H1 (cell line): Measurements from ENCODE around the gene TMEM243. TPM values are rescaled to one million over a fixed set of nuclear protein-coding genes. Genes with fewer than 3 reads are reported as not detected.
A peak's percentile ranks its signal among the peaks of the same experiment; 100 is the strongest.

Source experiments
- CTCF ChIA-PET: fragments of 300-600 bp; sonication (Branson Sonifier 250); formaldehyde crosslinking; loops from one replicate; lab custom pipeline; 2021; ENCODE audit not compliant: partially characterized antibody; lab: Charles Lee
- POLR2A ChIA-PET: fragments of 300-600 bp; sonication (Branson Sonifier 250); formaldehyde crosslinking; loops from one replicate; lab custom pipeline; 2021; ENCODE audit warnings: inconsistent platforms; ENCODE audit not compliant: partially characterized antibody; lab: Charles Lee
- DNase-seq, 2 experiments: peaks; one replicate each; pipeline versions ENCODE4 v3.0.0 to v3.0.0-alpha.2; 2010 to 2022; ENCODE audit warnings: low spot score in 2 of 2, low read depth in 1 of 2, mixed read lengths in 1 of 2
- FAIRE-seq: peaks from 2 replicates; lab custom pipeline; 2011; peaks lifted over from hg19 to GRCh38; lab: Jason Lieb, UNC
- H2AFZ ChIP-seq: 2 replicates; pipeline ENCODE4 v1.8.1; 2012; ENCODE audit warnings: low read length, inconsistent platforms
- H2AK5ac ChIP-seq: 2 replicates; pipeline ENCODE4 v1.6.1; 2013; ENCODE audit warnings: low read depth, low read length
- H2BK120ac ChIP-seq: replicated peaks from 2 replicates; pipeline ENCODE3; 2013; ENCODE audit warnings: low read depth, low read length, inconsistent platforms
- H2BK12ac ChIP-seq: 2 replicates; pipeline ENCODE4 v1.6.1; 2013; ENCODE audit warnings: low read depth, low read length
- H2BK15ac ChIP-seq: 2 replicates; pipeline ENCODE4 v1.6.1; 2013; ENCODE audit warnings: low read length
- H2BK20ac ChIP-seq: 2 replicates; pipeline ENCODE4 v1.6.1; 2013; ENCODE audit warnings: low read length
- H2BK5ac ChIP-seq: 2 replicates; pipeline ENCODE4 v1.6.1; 2013; ENCODE audit warnings: low read depth, low read length
- H3K14ac ChIP-seq: 2 replicates; pipeline ENCODE4 v1.6.1; 2013; ENCODE audit warnings: inconsistent platforms; ENCODE audit not compliant: insufficient read length
- H3K18ac ChIP-seq: 2 replicates; pipeline ENCODE4 v1.6.1; 2013; ENCODE audit warnings: low read length; ENCODE audit errors: extremely low read depth
- H3K23ac ChIP-seq: 2 replicates; pipeline ENCODE4 v1.6.1; 2013; ENCODE audit warnings: inconsistent platforms; ENCODE audit not compliant: insufficient read length
- H3K23me2 ChIP-seq: 2 replicates; pipeline ENCODE4 v1.6.1; 2013; ENCODE audit warnings: low read depth, low read length
- H3K27ac ChIP-seq: 2 replicates; pipeline ENCODE4 v1.6.1; 2011; ENCODE audit warnings: low read depth, low read length, inconsistent platforms
- H3K27me3 ChIP-seq, 4 experiments: replicated peaks in 1 of 4; 1 replicate in 1 of 4; 2 replicates in 3 of 4; pipeline versions ENCODE4 v1.6.1 to v1.8.1; 2011 to 2013; ENCODE audit warnings: low read length in 3 of 4, mild to moderate bottlenecking in 3 of 4, inconsistent platforms in 2 of 4, mixed read lengths in 2 of 4, moderate library complexity in 1 of 4; ENCODE audit not compliant: control insufficient read depth in 3 of 4, insufficient read depth in 3 of 4; ENCODE audit errors: extremely low read depth in 1 of 4
- H3K36me3 ChIP-seq, 4 experiments: 2 replicates each; pipeline versions ENCODE4 v1.6.1 to v1.8.1; 2011 to 2013; ENCODE audit warnings: mild to moderate bottlenecking in 4 of 4, low read length in 3 of 4, moderate library complexity in 2 of 4, control low read depth in 1 of 4, inconsistent platforms in 1 of 4; ENCODE audit not compliant: insufficient read depth in 4 of 4, control insufficient read depth in 2 of 4
- H3K4ac ChIP-seq: replicated peaks from 2 replicates; pipeline ENCODE3; 2013; ENCODE audit warnings: low read length, low read depth, mixed read lengths, inconsistent platforms; ENCODE audit not compliant: insufficient read length
- H3K4me1 ChIP-seq, 4 experiments: replicated peaks in 1 of 4; 1 replicate in 1 of 4; 2 replicates in 3 of 4; pipeline versions ENCODE4 v1.6.1 to v1.8.1; 2011 to 2013; ENCODE audit warnings: low read length in 3 of 4, inconsistent platforms in 2 of 4, mixed read lengths in 1 of 4; ENCODE audit not compliant: insufficient read depth in 4 of 4, control insufficient read depth in 3 of 4
- H3K4me2 ChIP-seq, 2 experiments: 2 replicates each; pipeline versions ENCODE4 v1.6.1 to v1.8.1; 2011 to 2013; ENCODE audit warnings: low read depth in 2 of 2, low read length in 2 of 2, control low read depth in 1 of 2, inconsistent platforms in 1 of 2, mild to moderate bottlenecking in 1 of 2; ENCODE audit not compliant: insufficient read depth in 1 of 2
- H3K4me3 ChIP-seq, 4 experiments: fragments of 200-600, 300-600 bp in 1 of 4; sonication (generic), shearing (Covaris generic), sonication (Bioruptor Twin) in 1 of 4; 2 replicates each; pipeline versions ENCODE4 v1.5.1 to v1.8.1; 2011 to 2016; ENCODE audit warnings: low read length in 4 of 4, low read depth in 3 of 4, control low read depth in 2 of 4, inconsistent platforms in 2 of 4, mild to moderate bottlenecking in 2 of 4, mixed read lengths in 1 of 4, moderate library complexity in 1 of 4; ENCODE audit not compliant: insufficient read depth in 2 of 4; ENCODE audit errors: extremely low read depth in 1 of 4
- H3K56ac ChIP-seq: replicated peaks from 2 replicates; pipeline ENCODE3; 2013; ENCODE audit warnings: low read depth, mild to moderate bottlenecking, mixed read lengths, low read length, inconsistent platforms; ENCODE audit not compliant: insufficient read length
- H3K79me1 ChIP-seq: 2 replicates; pipeline ENCODE4 v1.6.1; 2013; ENCODE audit warnings: low read depth, low read length, control low read depth
- H3K79me2 ChIP-seq, 2 experiments: 2 replicates each; pipeline versions ENCODE4 v1.6.1 to v1.8.1; 2012 to 2013; ENCODE audit warnings: low read length in 2 of 2, mild to moderate bottlenecking in 2 of 2, inconsistent platforms in 1 of 2; ENCODE audit not compliant: insufficient read depth in 2 of 2, control insufficient read depth in 1 of 2
- H3K9ac ChIP-seq, 4 experiments: replicated peaks in 1 of 4; 1 replicate in 1 of 4; 2 replicates in 3 of 4; pipeline versions ENCODE4 v1.6.1 to v1.8.1; 2011 to 2013; ENCODE audit warnings: low read depth in 3 of 4, low read length in 3 of 4, control low read depth in 2 of 4, mild to moderate bottlenecking in 2 of 4, moderate library complexity in 2 of 4, inconsistent platforms in 1 of 4; ENCODE audit errors: extremely low read depth in 1 of 4
- H3K9me3 ChIP-seq, 2 experiments: 2 replicates each; pipeline versions ENCODE4 v1.6.1 to v1.8.1; 2012 to 2013; ENCODE audit warnings: mild to moderate bottlenecking in 2 of 2, moderate library complexity in 2 of 2, control low read depth in 1 of 2, inconsistent platforms in 1 of 2, low read depth in 1 of 2, low read length in 1 of 2, mixed read lengths in 1 of 2; ENCODE audit not compliant: insufficient read depth in 2 of 2
- H4K20me1 ChIP-seq, 2 experiments: replicated peaks in 1 of 2; 2 replicates each; pipeline versions ENCODE3 to v1.8.1; 2011 to 2013; ENCODE audit warnings: inconsistent platforms in 2 of 2, low read length in 2 of 2, mild to moderate bottlenecking in 1 of 2; ENCODE audit not compliant: insufficient read depth in 2 of 2, control insufficient read depth in 1 of 2
- H4K5ac ChIP-seq: 2 replicates; pipeline ENCODE4 v1.6.1; 2013; ENCODE audit warnings: low read length, low read depth, mixed read lengths, inconsistent platforms; ENCODE audit not compliant: insufficient read length
- H4K8ac ChIP-seq: 2 replicates; pipeline ENCODE4 v1.8.0; 2013; ENCODE audit warnings: mild to moderate bottlenecking, moderate library complexity, low read length, inconsistent platforms; ENCODE audit not compliant: insufficient read depth; ENCODE audit errors: extremely low read depth
- H4K91ac ChIP-seq: replicated peaks from 2 replicates; pipeline ENCODE3; 2013; ENCODE audit warnings: low read length, mixed read lengths, inconsistent platforms; ENCODE audit not compliant: insufficient read length
- ATF2 ChIP-seq: IDR thresholded peaks from 2 replicates; pipeline ENCODE4 v1.6.1; 2012; ENCODE audit warnings: low read length, inconsistent platforms
- BCL11A ChIP-seq, 2 experiments: IDR thresholded peaks; one replicate each; pipeline ENCODE4 v1.6.1; 2011; ENCODE audit warnings: low read depth in 2 of 2, low read length in 2 of 2, mild to moderate bottlenecking in 2 of 2
- GTF2F1 ChIP-seq: IDR thresholded peaks from 2 replicates; pipeline ENCODE4 v1.6.1; 2012; ENCODE audit warnings: low read depth, low read length, improper control_type of control experiment, borderline replicate concordance
- RNF2 ChIP-seq: fragments of 200-900, 300-1000 bp; sonication (generic); IDR thresholded peaks from 2 replicates; pipeline ENCODE4 v1.7.1; 2016; ENCODE audit warnings: borderline replicate concordance, low read depth, mild to moderate bottlenecking, antibody characterized with exemption, low read length; ENCODE audit not compliant: poor library complexity, severe bottlenecking; ENCODE audit errors: missing control alignments
- SIN3A ChIP-seq, 2 experiments: IDR thresholded peaks in 1 of 2; conservative IDR thresholded peaks in 1 of 2; 2 replicates each; pipeline ENCODE4 v1.6.1; 2011 to 2012; ENCODE audit warnings: low read length in 2 of 2, improper control_type of control experiment in 1 of 2, low read depth in 1 of 2, mild to moderate bottlenecking in 1 of 2
- SIX5 ChIP-seq: IDR thresholded peaks from 2 replicates; pipeline ENCODE4 v1.6.1; 2011; ENCODE audit warnings: mild to moderate bottlenecking, low read depth, low read length
- TCF12 ChIP-seq: IDR thresholded peaks from 2 replicates; pipeline ENCODE4 v1.6.1; 2011; ENCODE audit warnings: low read depth, mild to moderate bottlenecking, low read length
- TEAD4 ChIP-seq: IDR thresholded peaks from 2 replicates; pipeline ENCODE4 v1.6.1; 2012; ENCODE audit warnings: low read depth, low read length, inconsistent platforms, mixed read lengths
- WGBS, 2 experiments: shearing (Covaris generic) in 1 of 2; methylation state at CpG; one replicate each; pipeline versions ENCODE4 v1.1.6 to v1.1.7; 2013 to 2015; ENCODE audit warnings: low lambda C conversion rate in 2 of 2, mixed read lengths in 2 of 2, inconsistent platforms in 1 of 2, low coverage in 1 of 2, missing lambda C conversion rate in 1 of 2; ENCODE audit not compliant: insufficient replicate concordance in 2 of 2, insufficient coverage in 1 of 2, insufficient read length in 1 of 2; ENCODE audit errors: extremely low coverage in 1 of 2, missing lambda C conversion rate in 1 of 2; 5-methylcytosine and 5-hydroxymethylcytosine counted together
- polyA plus RNA-seq, 7 experiments: library from polyadenylated mRNA; depleted of rRNA in 3 of 7; stranded (reverse) in 5 of 7; unstranded in 2 of 7; fragments of >200 nt in 5 of 7; fragments of 200-250 nt in 2 of 7; gene quantifications; 1 replicate in 5 of 7; 2 replicates in 1 of 7; 4 replicates in 1 of 7; pipeline versions ENCODE4 v1.2.1 to v1.2.3, GENCODE V29; 2011 to 2013; ENCODE audit warnings: missing spikeins in 2 of 7, mixed read lengths in 2 of 7
- total RNA-seq: library from RNA; stranded (reverse); fragmentation: NEBNext Ultra II Directional; extraction: Animal tissue kit (Norgen Biotek cat#: 25700); gene quantifications from 2 replicates; pipeline ENCODE4 v1.2.1, GENCODE V29; 2021

TMEM243 gene
- total and polyA plus RNA-seq, 2 of the 8 experiments (the other 6 are each of a cell fraction or from before 2014, with no cell fraction given) = 23.7 to 27.6 TPM

DNA sequence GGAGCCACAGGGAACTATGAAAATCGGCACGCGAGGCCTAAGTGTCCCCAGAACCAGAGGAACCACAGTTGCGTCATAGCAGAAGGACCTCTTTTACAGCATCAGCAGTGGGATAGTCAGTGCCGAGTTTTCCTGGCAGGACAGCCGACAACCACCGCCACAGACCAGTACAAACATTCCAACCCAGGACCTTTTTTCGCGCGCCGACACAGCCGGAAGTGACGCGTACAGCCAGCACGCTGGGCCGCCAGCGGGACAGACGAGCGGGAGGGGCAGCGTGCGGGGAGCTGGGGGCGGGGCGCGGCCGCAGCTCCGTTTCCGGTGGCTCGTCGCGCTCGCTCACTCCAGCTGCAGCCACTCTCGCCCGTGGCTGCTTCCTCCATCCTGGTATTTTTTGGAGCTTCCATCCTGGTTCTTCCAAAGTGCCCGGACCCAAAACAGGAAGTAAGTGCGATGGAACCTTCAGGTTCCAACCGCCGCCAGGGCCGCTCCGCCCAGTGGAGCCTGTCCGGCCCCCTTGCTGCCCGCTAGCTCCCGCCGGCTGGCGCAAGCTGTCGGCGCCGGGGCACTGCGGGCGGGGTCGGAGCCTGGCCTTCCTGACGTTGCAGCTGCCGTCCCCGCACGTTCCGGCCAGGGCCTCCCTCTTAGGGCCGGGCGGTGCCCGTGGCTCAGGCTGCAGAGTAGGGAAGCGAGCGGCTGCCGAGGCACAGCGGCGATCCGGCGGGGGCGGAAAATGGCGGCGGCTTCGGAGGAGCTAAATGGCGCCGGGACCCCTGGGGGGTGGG lies 67.2 kb downstream of the TMEM243 start, which contains the start of gene DMTF1:
TSS of gene DMTF1 (plus strand) at position 342 of the 785 bp plus-strand sequence. CDS start 12,489 bp downstream, outside the sequence.
- Histone ChIP-seq H2AFZ (peak within 1 kb of the TSS; percentile 86), H3K23ac (no peak within 1 kb of the TSS), H3K79me2 (peaks cover 31 to 49% of the 10 kb centered on the region in 2 experiments; a peak in 3 of 4 replicates), H3K9me3 (no peaks in the 10 kb centered on the region), H3K27ac (peak within 1 kb of the TSS; percentile 99), H3K14ac (no peak within 1 kb of the TSS), H2BK5ac (peak within 1 kb of the TSS; percentile 99), H4K20me1 (peaks cover 0 to 4% of the 10 kb centered on the region in 2 experiments), H4K8ac (peak within 1 kb of the TSS; percentile 100; the same call in 1 of the 2 replicates), H2AK5ac (no peak within 1 kb of the TSS; the same call in 1 of the 2 replicates), H4K5ac (peak within 1 kb of the TSS; percentile 100), H3K4me3 (peak within 1 kb of the TSS; percentile 72 to 99 (median 82)), H2BK12ac (peak within 1 kb of the TSS; percentile 54; the same call in 1 of the 2 replicates), H2BK20ac (no peak within 1 kb of the TSS), H2BK15ac (no peak within 1 kb of the TSS), H3K4me2 (peak within 1 kb of the TSS; percentile 78 to 84), H3K9ac (peak within 1 kb of the TSS; percentile 95 to 100 (median 99)), H3K18ac (peak within 1 kb of the TSS; percentile 95), H2BK120ac (no peak within 1 kb of the TSS), H3K4me1 (peaks cover 0 to 3% (median 0%) of the 10 kb centered on the region in 4 experiments; a peak in 2 of 7 replicates), H3K23me2 (peaks cover 2% of the 10 kb centered on the region; the same call in 1 of the 2 replicates), H3K4ac (peak within 1 kb of the TSS; percentile 8), H3K79me1 (no peaks in the 10 kb centered on the region), H3K27me3 (no peaks in the 10 kb centered on the region), H3K36me3 (peaks cover 0 to 19% (median 0%) of the 10 kb centered on the region in 4 experiments; a peak in 1 of 8 replicates), H4K91ac (peak within 1 kb of the TSS; percentile 96), H3K56ac (peak within 1 kb of the TSS; percentile 98)
- POLR2A ChIA-PET = interaction anchor here (0.6 to 4.3 kb wide), 45 partner anchors 10 to 515 kb away, joined by 3 to 40 read pairs (median 3); partner anchors contain the start of genes ELAPOR2 and TMEM243
- FAIRE-seq (no peak), DNase-seq (peak; percentile 78 to 89)
- CTCF ChIA-PET = interaction anchor here (0.7 to 8.0 kb wide), 6 partner anchors 84 to 241 kb away, joined by 3 to 86 read pairs (median 4); partner anchors contain the start of gene ELAPOR2
- WGBS, 2 experiments = 3% methylated on average over 53 of the region's 71 CpGs; no CpG with 5 or more reads in 1 of the 2 experiments
- no peak for TF ChIP-seq ATF2
- TF ChIP-seq SIN3A (conservative IDR thresholded peaks at IDR 0.05 in 1 of 2, IDR thresholded peaks at IDR 0.05 in 1 of 2; ENCODE audit: low read depth in 1 of 2, low read length in 2 of 2) = peak in 1 of 2 experiments; percentile 33; a peak in 2 of 4 replicates
- no peak for TF ChIP-seq TCF12
- no peak for TF ChIP-seq SIX5
- peak; percentile 76; the same call in 1 of the 2 replicates for TF ChIP-seq GTF2F1
- TF ChIP-seq TEAD4 = peak; percentile 94
- no peak for TF ChIP-seq RNF2
- no peak for TF ChIP-seq BCL11A (IDR thresholded peaks at IDR 0.05; ENCODE audit: low read depth in 2 of 2, low read length in 2 of 2)
